IMR-90 (cell line): ENCODE measurements around the gene MAPKAP1. TPM values are rescaled to one million over a fixed set of nuclear protein-coding genes. Genes with fewer than 3 reads are reported as not detected.

Experiments used
- ATAC-seq: fragments of 200-7000 bp; cut with Tn5 transposase; 2 replicates; pipeline ENCODE4 v1.9.1; 2020; ENCODE audit warnings: low read depth, mild to moderate bottlenecking, moderate library complexity
- BruUV-seq: library from RNA; stranded (reverse); fragments of 400-500 nt; replicated peaks from 2 replicates; lab custom pipeline; 2021; lab: Mats Ljungman, UMichigan
- CTCF ChIA-PET: fragments of 300-600 bp; formaldehyde crosslinking; extraction: SDS; loops from one replicate; lab custom pipeline; 2021; ENCODE audit warnings: antibody characterized with exemption; lab: Yijun Ruan, JAX
- POLR2A ChIA-PET: fragments of 300-600 bp; sonication (Branson Sonifier 250); formaldehyde crosslinking; loops from one replicate; lab custom pipeline; 2022; ENCODE audit warnings: antibody characterized with exemption; ENCODE audit not compliant: unreplicated experiment; lab: Charles Lee
- DNase-seq: peaks from one replicate; pipeline ENCODE4 v3.0.0; 2013
- H2AFZ ChIP-seq: replicated peaks from 2 replicates; pipeline ENCODE3; 2013; ENCODE audit warnings: low read length, mild to moderate bottlenecking; ENCODE audit not compliant: poor library complexity
- H2AK5ac ChIP-seq: 2 replicates; pipeline ENCODE4 v1.6.1; 2013; ENCODE audit warnings: low read depth, low read length, inconsistent platforms
- H2AK9ac ChIP-seq: replicated peaks from 2 replicates; pipeline ENCODE3; 2013; ENCODE audit warnings: mild to moderate bottlenecking, low read depth, low read length, moderate library complexity; ENCODE audit not compliant: poor library complexity
- H2BK120ac ChIP-seq: 2 replicates; pipeline ENCODE4 v1.6.1; 2013; ENCODE audit warnings: low read depth, low read length, inconsistent platforms
- H2BK15ac ChIP-seq: 3 replicates; pipeline ENCODE4 v1.6.1; 2013; ENCODE audit warnings: low read depth, low read length, inconsistent platforms
- H2BK20ac ChIP-seq: 2 replicates; pipeline ENCODE4 v1.6.1; 2013; ENCODE audit warnings: low read depth, mild to moderate bottlenecking, inconsistent platforms, low read length, moderate library complexity
- H2BK5ac ChIP-seq: 2 replicates; pipeline ENCODE4 v1.6.1; 2013; ENCODE audit warnings: mild to moderate bottlenecking, low read depth, low read length, inconsistent platforms; ENCODE audit not compliant: poor library complexity, severe bottlenecking
- H3K14ac ChIP-seq: replicated peaks from 2 replicates; pipeline ENCODE4 v1.6.1; 2013; ENCODE audit warnings: low read depth, low read length, inconsistent platforms
- H3K18ac ChIP-seq: 2 replicates; pipeline ENCODE4 v1.6.1; 2013; ENCODE audit warnings: low read depth, low read length, control low read depth
- H3K23ac ChIP-seq: 2 replicates; pipeline ENCODE4 v1.6.1; 2013; ENCODE audit warnings: low read depth, low read length, inconsistent platforms
- H3K27ac ChIP-seq: 2 replicates; pipeline ENCODE4 v1.5.1; 2013; ENCODE audit warnings: mild to moderate bottlenecking, control low read depth, low read length; ENCODE audit not compliant: insufficient read depth
- H3K27me3 ChIP-seq: 2 replicates; pipeline ENCODE4 v1.6.1; 2013; ENCODE audit warnings: low read length; ENCODE audit not compliant: control insufficient read depth, insufficient read depth
- H3K36me3 ChIP-seq: 2 replicates; pipeline ENCODE4 v1.6.1; 2013; ENCODE audit warnings: low read length, mixed read lengths; ENCODE audit not compliant: control insufficient read depth, insufficient read depth
- H3K4ac ChIP-seq: 2 replicates; pipeline ENCODE4 v1.6.1; 2013; ENCODE audit warnings: low read depth, low read length, inconsistent platforms
- H3K4me1 ChIP-seq: 2 replicates; pipeline ENCODE4 v1.6.1; 2013; ENCODE audit warnings: low read length, mixed read lengths; ENCODE audit not compliant: control insufficient read depth, insufficient read depth
- H3K4me2 ChIP-seq: 2 replicates; pipeline ENCODE4 v1.6.1; 2013; ENCODE audit warnings: low read depth, mild to moderate bottlenecking, control low read depth, low read length, moderate library complexity
- H3K4me3 ChIP-seq: 2 replicates; pipeline ENCODE4 v1.5.1; 2013; ENCODE audit warnings: low read depth, mild to moderate bottlenecking, control low read depth, low read length, moderate library complexity; ENCODE audit not compliant: insufficient read depth
- H3K56ac ChIP-seq: 2 replicates; pipeline ENCODE4 v1.6.1; 2013; ENCODE audit warnings: low read length, inconsistent platforms; ENCODE audit not compliant: insufficient read depth; ENCODE audit errors: extremely low read depth
- H3K79me1 ChIP-seq, 2 experiments: 2 replicates each; pipeline ENCODE4 v1.6.1; 2013; ENCODE audit warnings: low read length in 2 of 2, inconsistent platforms in 1 of 2, low read depth in 1 of 2
- H3K9ac ChIP-seq: 2 replicates; pipeline ENCODE4 v1.6.1; 2013; ENCODE audit warnings: low read depth, low read length, control low read depth
- H3K9me1 ChIP-seq: 2 replicates; pipeline ENCODE4 v1.6.1; 2013; ENCODE audit warnings: low read length, inconsistent platforms; ENCODE audit not compliant: insufficient read depth
- H3K9me3 ChIP-seq: 2 replicates; pipeline ENCODE4 v1.6.1; 2013; ENCODE audit warnings: low read length; ENCODE audit not compliant: control insufficient read depth, insufficient read depth
- H4K20me1 ChIP-seq: 2 replicates; pipeline ENCODE4 v1.6.1; 2013; ENCODE audit warnings: low read length, inconsistent platforms; ENCODE audit not compliant: insufficient read depth
- H4K5ac ChIP-seq: 2 replicates; pipeline ENCODE4 v1.6.1; 2013; ENCODE audit warnings: mild to moderate bottlenecking, low read depth, low read length, control low read depth
- H4K8ac ChIP-seq, 2 experiments: 2 replicates each; pipeline ENCODE4 v1.6.1; 2013; ENCODE audit warnings: low read depth in 2 of 2, low read length in 2 of 2, control low read depth in 1 of 2, inconsistent platforms in 1 of 2
- H4K91ac ChIP-seq: 2 replicates; pipeline ENCODE4 v1.6.1; 2013; ENCODE audit warnings: low read depth, low read length, inconsistent platforms; ENCODE audit not compliant: insufficient read depth
- FOS ChIP-seq: fragments of 150-350 bp; IDR thresholded peaks from 2 replicates; pipeline ENCODE4 v1.6.1; 2016; ENCODE audit warnings: low read depth, low read length
- MAFK ChIP-seq: IDR thresholded peaks from 2 replicates; pipeline ENCODE4 v1.6.1; 2012; ENCODE audit warnings: low read depth, low read length, improper control_type of control experiment
- dilution Hi-C: fragments of 300-500 bp; cut with HindIII; formaldehyde crosslinking; loops from one replicate; pipeline ENCODE4 v1.14.3; 2018; ENCODE audit warnings: low sequenced_read_pairs; ENCODE audit not compliant: unreplicated experiment
- in situ Hi-C: fragments of 300-500 bp; cut with MboI; formaldehyde crosslinking; loops from 3 replicates; pipeline ENCODE4 v1.14.3; 2019; ENCODE audit warnings: low sequenced_read_pairs, inconsistent platforms, mixed read lengths
- intact Hi-C: fragments of 100-400 bp; cut with micrococcal nuclease; formaldehyde crosslinking; loops from 2 replicates; pipeline ENCODE4 v1.10.0; 2022
- polyA plus RNA-seq, 3 experiments: library from polyadenylated mRNA; depleted of rRNA; stranded (reverse); fragments of >200 nt; gene quantifications; 2 replicates each; pipeline ENCODE4 v1.2.3, GENCODE V29; 2012; ENCODE audit warnings: low replicate concordance in 1 of 3
- total RNA-seq: library from RNA; depleted of rRNA; stranded (reverse); fragments of >200 nt; gene quantifications from 2 replicates; pipeline ENCODE4 v1.2.3, GENCODE V29; 2012

MAPKAP1 gene
- total and polyA plus RNA-seq, 2 of the 4 experiments (the other 2 are of a cell fraction) = 87.2 to 158 TPM

GRCh38 chr9:125680445-125680844 lies 26.6 kb downstream of the MAPKAP1 start:
- in situ Hi-C loops = no loop called here
- H3K4ac ChIP-seq = no peak overlapping the region
- intact Hi-C loops = no loop called here
- ATAC-seq (no peak), DNase-seq (no peak)
- no peak overlapping the region for H3K27ac ChIP-seq
- no peak overlapping the region for H3K4me2 ChIP-seq
- H3K14ac ChIP-seq = no peak overlapping the region
- peaks cover 26 to 70% of the 10 kb centered on the region in 2 experiments for H3K79me1 ChIP-seq
- H3K18ac ChIP-seq = no peak overlapping the region
- TF ChIP-seq FOS (no peak), MAFK (peak; percentile 81)
- ChIA-PET CTCF (no interaction called here), POLR2A (interaction anchor here (0.6 kb wide), 1 partner anchor 46 kb away, joined by 4 read pairs; no protein-coding TSS in a partner anchor)
- H3K9ac ChIP-seq = no peak overlapping the region
- H2AK5ac ChIP-seq = no peak overlapping the region
- peaks cover 15% of the 10 kb centered on the region for H3K9me1 ChIP-seq
- H4K5ac ChIP-seq = no peak overlapping the region
- peaks cover 4% of the 10 kb centered on the region for H3K4me1 ChIP-seq
- H4K91ac ChIP-seq = no peak overlapping the region
- no peak overlapping the region for H2BK5ac ChIP-seq
- no peak overlapping the region for H2BK20ac ChIP-seq
- no peaks in the 10 kb centered on the region; the same call in 1 of the 2 replicates for H3K36me3 ChIP-seq
- no peak overlapping the region for H2BK15ac ChIP-seq
- H4K20me1 ChIP-seq = peaks cover 14% of the 10 kb centered on the region; the same call in 1 of the 2 replicates
- no peak overlapping the region for H4K8ac ChIP-seq
- H2BK120ac ChIP-seq = no peak overlapping the region
- no peak overlapping the region for H3K4me3 ChIP-seq
- H3K23ac ChIP-seq = no peak overlapping the region
- BruUV-seq = no TSS peak
- H3K9me3 ChIP-seq = no peaks in the 10 kb centered on the region
- no peaks in the 10 kb centered on the region for H3K27me3 ChIP-seq
- H3K56ac ChIP-seq = no peak overlapping the region
- dilution Hi-C loops = no loop called here
- no peak overlapping the region for H2AK9ac ChIP-seq
- H2AFZ ChIP-seq = no peak overlapping the region
